HepG2 (cell line): Measurements from ENCODE around the gene MRPL20. TPM values are rescaled to one million over a fixed set of nuclear protein-coding genes. Genes with fewer than 3 reads are reported as not detected.

Experiments
- HNF4A ChIP-seq: sonication (generic); formaldehyde crosslinking; IDR thresholded peaks from 2 replicates; pipeline ENCODE4 v1.4.0; 2020; ENCODE audit warnings: missing genetic modification reagents
- MED13 ChIP-seq: sonication (generic); formaldehyde crosslinking; IDR thresholded peaks from 2 replicates; pipeline ENCODE4 v1.5.0; 2020; ENCODE audit warnings: missing genetic modification reagents
- NR2F6 ChIP-seq, 2 experiments: IDR thresholded peaks; 2 replicates each; pipeline ENCODE4 v1.6.1; 2016; ENCODE audit warnings: antibody characterized with exemption in 1 of 2, mild to moderate bottlenecking in 1 of 2
- PRDM15 ChIP-seq: sonication (generic); formaldehyde crosslinking; IDR thresholded peaks from 2 replicates; pipeline ENCODE4 v1.4.0; 2020; ENCODE audit warnings: missing genetic modification reagents
- SMYD3 ChIP-seq: sonication (generic); formaldehyde crosslinking; IDR thresholded peaks from 2 replicates; pipeline ENCODE4 v1.8.1; 2023; ENCODE audit warnings: mild to moderate bottlenecking, missing genetic modification reagents
- SRSF4 ChIP-seq: fragments of 200-400 bp; formaldehyde crosslinking; IDR thresholded peaks from one replicate; pipeline ENCODE4 v1.6.1; 2018; ENCODE audit warnings: mild to moderate bottlenecking, low read depth, low read length, moderate library complexity; ENCODE audit not compliant: poor library complexity, severe bottlenecking
- TCF12 ChIP-seq, 2 experiments: fragments of 450-650 bp in 1 of 2; sonication (generic) in 1 of 2; formaldehyde crosslinking in 1 of 2; IDR thresholded peaks; 2 replicates each; pipeline versions ENCODE4 v1.6.1 to v1.8.0; 2017 to 2022; ENCODE audit warnings: antibody characterized with exemption in 1 of 2, mild to moderate bottlenecking in 1 of 2, missing genetic modification reagents in 1 of 2, moderate library complexity in 1 of 2
- THAP7 ChIP-seq: sonication (generic); formaldehyde crosslinking; IDR thresholded peaks from 2 replicates; pipeline ENCODE4 v1.8.1; 2023; ENCODE audit warnings: mild to moderate bottlenecking, missing genetic modification reagents
- ZBTB34 ChIP-seq: sonication (generic); formaldehyde crosslinking; IDR thresholded peaks from 2 replicates; pipeline ENCODE4 v1.8.0; 2022; ENCODE audit warnings: mild to moderate bottlenecking, missing genetic modification reagents
- ZFX ChIP-seq: sonication (generic); formaldehyde crosslinking; IDR thresholded peaks from 2 replicates; pipeline ENCODE4 v1.4.0; 2020; ENCODE audit warnings: mild to moderate bottlenecking, low read depth, missing genetic modification reagents, moderate library complexity
- ZNF318 ChIP-seq: sonication (generic); formaldehyde crosslinking; IDR thresholded peaks from 2 replicates; pipeline ENCODE4 v1.4.0; 2020; ENCODE audit warnings: mild to moderate bottlenecking, missing genetic modification reagents
- ZNF331 ChIP-seq: sonication (generic); formaldehyde crosslinking; IDR thresholded peaks from 2 replicates; pipeline ENCODE4 v1.4.0; 2020; ENCODE audit warnings: missing genetic modification reagents
- polyA plus RNA-seq, 8 experiments: library from polyadenylated mRNA; depleted of rRNA in 3 of 8; stranded (reverse) in 7 of 8; unstranded in 1 of 8; fragments of >200 nt; fragmentation: Illumina TruSeq in 4 of 8; extraction: Trizol in 4 of 8; gene quantifications; 2 replicates each; pipeline versions ENCODE4 v1.2.1 to v1.2.3, GENCODE V29; 2011 to 2016; ENCODE audit warnings: low read depth in 4 of 8, missing spikeins in 1 of 8, mixed read lengths in 1 of 8; ENCODE audit not compliant: insufficient read depth in 1 of 8
- total RNA-seq, 5 experiments: library from RNA; depleted of rRNA; stranded (reverse); fragments of >200 nt; fragmentation: Illumina TruSeq; extraction: Trizol; gene quantifications; 2 replicates each; pipeline ENCODE4 v1.2.3, GENCODE V29; 2016; ENCODE audit warnings: low read depth in 1 of 5

The MRPL20 gene
- total and polyA plus RNA-seq, 2 of the 13 experiments (the other 11 are each of a cell fraction or from before 2014, with no cell fraction given) = 59.2 to 127 TPM

- TF ChIP-seq TCF12 (IDR thresholded peaks at IDR 0.05) (no peak), TCF12 (CRISPR knock-in tag; IDR thresholded peaks at IDR 0.05) (no peak), NR2F6 (IDR thresholded peaks at IDR 0.05) (peak; percentile 71), NR2F6 (CRISPR knock-in tag; IDR thresholded peaks at IDR 0.05) (peak; percentile 93), THAP7 (CRISPR knock-in tag) (no peak; the same call in 1 of the 2 replicates), ZBTB34 (CRISPR knock-in tag) (no peak), ZFX (CRISPR knock-in tag) (peak; percentile 98), SRSF4 (no peak), ZNF331 (CRISPR knock-in tag) (peak; percentile 52; the same call in 1 of the 2 replicates), ZNF318 (peak; percentile 46; the same call in 1 of the 2 replicates), HNF4A (CRISPR knock-in tag) (peak; percentile 63), MED13 (CRISPR knock-in tag) (peak; percentile 56; the same call in 1 of the 2 replicates), SMYD3 (no peak), PRDM15 (CRISPR knock-in tag) (no peak)
Observed at GRCh38 chr1:1431845-1432273, 24.8 kb upstream of the MRPL20 start (continued).
